ENCODE results near the gene CCDC90B.
"Not testable (repeated sequence)": the region's sequence is repeated elsewhere in the genome, so short reads cannot be mapped to it uniquely, and the experiment has no call there.

Gene CCDC90B, protein sequence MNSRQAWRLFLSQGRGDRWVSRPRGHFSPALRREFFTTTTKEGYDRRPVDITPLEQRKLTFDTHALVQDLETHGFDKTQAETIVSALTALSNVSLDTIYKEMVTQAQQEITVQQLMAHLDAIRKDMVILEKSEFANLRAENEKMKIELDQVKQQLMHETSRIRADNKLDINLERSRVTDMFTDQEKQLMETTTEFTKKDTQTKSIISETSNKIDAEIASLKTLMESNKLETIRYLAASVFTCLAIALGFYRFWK

DNA sequence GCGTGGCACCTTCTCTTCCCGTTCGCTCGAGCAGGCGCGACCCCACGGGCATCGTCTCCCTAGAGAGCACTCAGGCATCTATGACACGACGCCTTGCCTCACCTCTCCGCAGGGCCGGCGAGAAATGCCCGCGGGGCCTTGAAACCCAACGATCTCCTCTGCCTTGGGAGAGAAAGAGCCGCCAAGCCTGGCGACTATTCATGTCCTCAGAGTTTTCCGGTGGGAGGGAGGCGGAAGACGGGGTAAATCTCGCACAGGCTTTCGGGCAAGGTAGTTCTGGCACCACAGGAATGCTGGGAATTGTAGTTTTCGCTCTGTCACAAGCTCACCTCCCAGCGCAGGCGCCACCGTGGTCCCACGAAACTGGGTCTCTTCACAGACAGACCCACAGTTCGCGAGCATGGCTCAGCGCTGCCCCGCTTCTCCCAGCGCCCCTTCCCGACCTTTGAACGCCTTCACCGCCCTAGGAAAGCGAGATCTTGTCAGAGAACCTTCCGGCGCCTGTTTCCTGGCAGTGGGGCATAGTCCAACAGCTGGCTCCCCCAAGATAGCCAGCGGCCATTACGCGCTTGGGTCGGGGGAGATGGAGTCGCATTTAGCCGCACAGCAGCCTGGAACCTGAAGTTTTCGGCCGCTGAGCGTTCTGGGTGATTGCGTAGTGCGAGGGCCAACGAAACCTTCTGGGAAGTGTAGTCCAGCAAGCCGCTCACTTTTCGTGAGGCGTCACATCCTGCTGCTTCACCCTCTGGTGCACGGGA, at the start of gene CCDC90B:
TSS of gene CCDC90B (minus strand) at position 597 of the 758 bp plus-strand sequence. CDS start at position 202, 395 bp downstream.
- DNase-seq (ENCODE audit: low read depth) = peak; percentile 97

DNA sequence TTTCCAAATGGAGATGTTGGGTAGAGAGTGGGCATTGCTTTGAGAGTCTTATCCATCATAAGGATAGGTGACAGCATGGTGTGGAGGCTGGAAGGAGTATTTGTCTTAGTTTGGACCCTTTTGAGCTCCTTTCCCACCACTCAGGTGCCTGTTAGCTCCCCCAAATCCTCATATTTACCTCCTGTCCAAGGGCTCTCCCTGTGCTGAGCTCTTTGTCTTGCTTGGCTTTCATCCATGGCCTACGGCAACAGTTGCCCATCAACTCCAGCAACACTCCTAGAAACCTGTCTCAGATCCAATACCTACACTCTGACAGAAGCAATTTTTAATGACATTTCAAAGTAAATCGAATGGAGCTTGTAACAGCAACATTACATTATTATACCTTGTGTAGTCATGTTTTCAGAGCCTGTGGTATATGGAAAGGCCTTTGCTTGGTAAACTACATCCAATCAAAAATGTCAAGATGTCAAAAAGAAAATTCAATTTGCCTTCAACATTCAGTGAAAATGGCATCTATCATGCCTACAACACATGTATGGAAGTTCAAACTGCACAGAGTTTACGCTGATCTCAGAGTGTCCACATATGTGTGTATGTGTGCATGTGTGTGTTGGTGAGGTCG, 49.4 kb upstream of the CCDC90B start:
- no peak for DNase-seq (ENCODE audit: low read depth)

DNA sequence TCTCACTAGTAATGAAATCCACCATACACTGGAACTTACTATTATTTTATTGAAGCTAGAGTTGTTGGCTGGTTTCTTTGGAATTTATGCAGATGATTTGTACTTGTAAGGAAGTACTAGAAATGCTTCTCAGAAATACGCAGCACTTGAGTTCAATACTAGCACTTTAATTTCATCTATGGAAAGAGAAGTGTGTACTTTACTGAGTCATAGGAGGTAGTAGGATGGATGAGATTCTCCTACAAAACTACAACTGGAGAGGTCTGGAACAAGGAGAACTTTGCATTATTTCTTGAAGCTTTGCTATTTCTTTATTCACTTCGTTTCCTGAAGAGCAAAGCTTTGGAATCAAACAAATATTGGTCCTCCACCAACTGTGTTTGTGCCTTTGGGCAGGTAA, 44.1 kb upstream of the CCDC90B start:
- DNase-seq (ENCODE audit: low read depth) = no peak

DNA sequence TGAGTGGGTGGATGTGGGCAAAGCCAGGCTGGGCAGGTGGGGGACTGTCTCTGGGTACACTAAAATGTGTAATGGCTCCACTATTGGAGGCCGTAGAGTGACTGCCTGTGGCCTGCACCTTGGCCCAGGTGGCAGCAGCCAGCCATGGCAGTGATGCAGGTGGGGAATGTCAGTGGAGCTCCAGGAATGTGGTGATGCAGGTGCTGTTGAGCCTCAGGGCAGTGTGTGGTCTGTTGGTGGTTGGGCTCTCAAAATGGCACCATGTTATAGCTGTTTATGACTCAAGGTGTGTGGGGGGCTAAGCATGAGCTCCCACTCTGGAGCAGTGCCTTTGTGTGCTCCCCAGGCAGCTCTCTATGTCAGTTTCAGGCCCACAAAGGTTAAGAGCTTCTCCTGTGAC, 40.2 kb upstream of the CCDC90B start:
- DNase-seq (ENCODE audit: low read depth) = no peak

DNA sequence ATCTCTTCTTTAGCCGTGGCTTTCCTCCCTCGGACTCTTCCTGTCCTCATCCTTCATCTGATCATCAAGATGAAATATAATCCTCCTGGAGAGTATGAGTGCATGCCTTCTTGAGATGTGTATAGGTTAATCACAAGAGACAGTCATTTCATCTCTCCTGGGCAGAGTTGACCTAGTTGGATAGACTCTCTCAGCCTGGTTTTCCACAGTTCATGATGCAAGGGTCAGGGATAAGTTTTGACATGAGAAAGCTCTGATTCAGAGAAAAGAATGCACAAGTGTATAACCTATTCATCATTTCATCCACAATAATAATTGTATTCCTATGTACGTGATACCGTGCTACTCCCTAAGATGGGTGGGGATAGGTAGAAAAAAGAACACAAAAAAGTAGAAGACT, 33.2 kb upstream of the CCDC90B start:
- DNase-seq (ENCODE audit: low read depth) = no peak

DNA sequence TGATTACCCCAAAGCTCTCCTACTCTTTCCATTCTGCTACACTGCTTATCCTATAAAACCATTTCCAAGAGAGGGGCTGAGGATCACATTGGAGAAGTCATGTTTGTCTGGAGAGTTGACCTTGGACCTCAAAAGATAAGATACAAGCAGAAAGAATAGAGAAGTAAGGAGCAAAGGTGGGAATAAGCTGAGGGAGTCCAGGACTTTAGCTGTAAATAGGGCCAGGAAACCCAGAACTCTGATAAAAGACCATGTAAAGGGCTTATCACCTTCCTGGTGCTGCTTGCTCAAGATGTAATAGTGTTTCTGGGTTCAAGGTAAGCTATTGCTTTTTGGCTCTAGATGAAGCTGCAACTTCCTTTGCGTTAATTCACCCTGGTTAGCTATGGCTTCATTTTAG, 32.8 kb upstream of the CCDC90B start:
- DNase-seq (ENCODE audit: low read depth) = no peak

DNA sequence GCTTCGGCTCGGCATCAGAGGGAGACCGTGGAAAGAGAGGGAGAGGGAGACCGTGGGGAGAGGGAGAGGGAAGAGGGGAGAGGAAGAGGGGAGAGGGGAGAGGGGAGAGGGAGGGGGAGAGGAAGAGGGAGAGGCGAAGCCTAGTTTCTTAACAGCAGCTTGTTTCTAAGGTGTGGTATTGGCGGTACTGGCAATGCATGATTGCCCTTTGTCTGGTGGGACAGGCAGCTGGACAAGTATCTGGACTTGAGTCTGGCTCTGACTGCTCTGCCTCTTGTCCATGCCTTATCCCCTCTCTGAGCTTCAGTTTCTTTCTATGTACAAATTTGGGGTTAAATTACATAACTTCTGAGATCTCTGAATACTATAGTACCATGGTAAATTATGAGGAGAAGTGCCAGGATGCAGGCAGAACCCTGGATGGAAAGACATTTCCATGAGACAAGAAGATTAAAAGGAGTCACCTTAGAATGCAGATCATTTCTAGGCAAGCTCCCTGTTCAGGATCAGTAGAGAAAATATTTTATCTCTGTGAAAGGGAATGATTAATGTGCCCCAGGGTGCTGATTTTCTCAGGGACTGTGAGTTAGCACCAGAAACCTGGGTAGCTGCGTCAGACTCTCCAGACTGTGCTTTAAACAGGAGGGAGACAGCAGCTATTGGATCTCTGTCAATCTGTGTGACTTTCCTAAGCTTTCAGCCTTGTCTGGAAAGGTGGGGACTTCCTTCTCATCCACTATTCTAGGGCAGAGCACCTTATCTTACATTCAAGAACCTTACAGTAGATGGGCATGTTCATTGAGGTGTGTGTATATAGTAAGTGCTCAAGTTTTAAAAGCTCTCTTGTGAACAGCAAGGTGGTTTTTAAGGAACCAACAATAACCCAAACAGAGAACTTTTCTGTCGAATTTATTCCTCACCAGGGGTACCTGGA, 31.9 kb upstream of the CCDC90B start:
- DNase-seq (ENCODE audit: low read depth) = no peak

DNA sequence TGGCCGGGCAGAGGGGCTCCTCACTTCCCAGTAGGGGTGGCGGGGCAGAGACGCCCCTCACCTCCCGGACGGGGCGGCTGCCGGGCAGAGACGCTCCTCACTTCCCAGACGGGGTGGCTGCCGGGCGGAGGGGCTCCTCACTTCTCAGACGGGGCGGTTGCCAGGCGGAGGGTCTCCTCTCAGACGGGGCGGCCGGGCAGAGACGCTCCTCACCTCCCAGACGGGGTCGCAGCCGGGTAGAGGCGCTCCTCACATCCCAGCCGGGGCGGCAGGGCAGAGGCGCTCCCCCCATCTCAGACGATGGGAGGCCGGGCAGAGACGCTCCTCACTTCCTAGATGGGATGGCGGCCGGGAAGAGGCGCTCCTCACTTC, 30.7 kb upstream of the CCDC90B start:
- not testable (repeated sequence) for DNase-seq (ENCODE audit: low read depth)

DNA sequence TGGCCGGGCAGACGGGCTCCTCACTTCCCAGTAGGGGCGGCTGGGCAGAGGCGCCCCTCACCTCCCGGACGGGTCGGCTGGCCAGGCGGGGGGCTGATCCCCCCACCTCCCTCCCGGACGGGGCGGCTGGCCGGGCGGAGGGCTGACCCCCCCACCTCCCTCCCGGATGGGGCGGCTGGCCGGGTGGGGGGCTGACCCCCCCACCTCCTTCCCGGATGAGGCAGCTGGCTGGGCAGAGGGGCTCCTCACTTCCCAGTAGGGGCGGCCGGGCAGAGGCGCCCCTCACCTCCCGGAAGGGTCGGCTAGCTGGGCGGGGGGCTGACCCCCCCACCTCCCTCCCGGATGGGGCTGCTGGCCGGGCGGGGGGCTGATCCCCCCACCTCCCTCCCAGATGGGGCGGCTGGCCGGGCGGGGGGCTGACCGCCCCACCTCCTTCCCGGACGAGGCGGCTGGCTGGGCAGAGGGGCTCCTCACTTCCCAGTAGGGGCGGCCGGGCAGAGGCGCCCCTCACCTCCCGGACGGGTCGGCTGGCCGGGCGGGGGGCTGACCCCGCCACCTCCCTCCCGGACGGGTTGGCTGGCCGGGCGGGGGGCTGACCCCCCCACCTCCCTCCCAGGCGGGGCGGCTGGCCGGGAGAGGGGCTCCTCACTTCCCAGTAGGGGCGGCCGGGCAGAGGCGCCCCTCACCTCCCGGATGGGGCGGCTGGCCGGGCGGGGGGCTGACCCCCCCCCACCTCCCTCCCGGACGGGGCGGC, 30.2 kb upstream of the CCDC90B start:
- DNase-seq (ENCODE audit: low read depth) = not testable (repeated sequence)

DNA sequence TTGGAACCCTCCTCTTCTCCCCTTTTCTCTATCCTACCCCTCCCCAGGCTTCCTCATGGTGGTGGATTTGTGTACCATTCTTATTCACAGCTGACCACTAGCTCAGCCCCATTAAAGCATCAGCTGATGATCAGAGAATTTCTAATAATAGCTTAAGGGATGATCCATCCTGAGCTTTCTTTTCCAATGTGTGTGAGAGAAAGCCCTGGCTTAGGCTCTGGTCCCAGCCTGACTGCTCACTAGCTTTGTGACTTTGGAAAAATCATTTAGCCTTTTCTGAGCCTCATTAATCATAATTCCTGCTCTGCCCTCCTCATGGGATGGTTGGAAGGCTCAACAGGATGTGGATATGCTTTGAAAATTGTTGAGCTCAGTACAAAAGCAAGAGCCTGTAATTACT, 26.3 kb upstream of the CCDC90B start:
- no peak for DNase-seq (ENCODE audit: low read depth)

DNA sequence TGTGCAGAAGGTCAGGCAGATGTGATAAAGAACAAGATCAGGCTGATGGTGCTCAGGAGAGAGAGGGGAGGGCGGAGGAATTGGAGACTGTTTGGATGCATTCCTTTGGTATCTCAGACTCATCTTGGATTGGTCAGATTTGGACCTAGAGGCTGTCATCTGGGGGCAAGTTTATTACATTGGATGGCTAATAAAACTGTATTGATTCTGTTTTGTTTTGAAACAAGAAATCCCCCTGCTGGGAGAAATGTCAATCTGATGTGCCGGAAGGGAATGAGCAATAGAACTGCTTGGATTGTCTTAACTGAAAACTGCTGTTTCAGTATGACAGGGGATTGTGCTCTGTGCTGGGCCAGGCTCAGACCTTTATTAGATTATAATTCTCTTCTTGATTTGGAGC, 25.5 kb upstream of the CCDC90B start:
- no peak for DNase-seq (ENCODE audit: low read depth)

DNA sequence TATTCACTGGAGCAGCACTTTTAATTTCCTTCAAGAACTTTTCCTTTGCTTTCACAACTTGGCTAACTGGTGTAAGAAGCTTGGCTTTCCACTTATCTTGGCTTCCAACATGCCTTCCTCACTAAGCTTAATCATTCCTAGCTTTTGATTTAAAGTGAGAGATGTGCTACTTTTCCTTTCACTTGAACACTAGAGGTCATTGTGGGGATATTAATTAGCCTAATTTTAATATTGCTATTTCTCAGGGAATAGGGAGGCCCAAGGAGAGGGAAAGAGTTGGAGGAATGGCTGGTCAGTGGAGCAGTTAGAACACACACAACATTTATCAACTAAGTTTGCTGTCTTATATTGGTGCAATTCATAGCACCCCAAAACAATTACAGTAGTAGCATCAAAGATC, 24.6 kb upstream of the CCDC90B start:
- no peak for DNase-seq (ENCODE audit: low read depth)

DNA sequence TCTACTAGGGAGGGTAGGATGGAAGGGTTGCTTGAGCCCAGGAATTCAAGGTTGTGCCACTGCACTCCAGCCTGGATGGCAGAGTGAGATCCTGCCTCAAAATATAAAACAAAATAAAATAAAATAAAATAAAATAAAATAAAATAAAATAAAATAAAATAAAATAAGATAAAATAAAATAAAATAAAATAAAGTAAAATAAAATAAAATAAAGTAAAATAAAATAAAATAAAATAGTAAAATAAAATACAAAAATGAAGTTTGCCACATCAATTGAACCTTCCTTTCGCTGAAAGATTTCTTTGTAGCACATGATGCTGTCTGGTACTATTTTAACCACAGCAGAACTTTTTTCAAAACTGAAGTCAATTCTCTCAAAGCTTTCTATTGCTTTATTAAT, 22.4 kb upstream of the CCDC90B start:
- not testable (repeated sequence) for DNase-seq (ENCODE audit: low read depth)

DNA sequence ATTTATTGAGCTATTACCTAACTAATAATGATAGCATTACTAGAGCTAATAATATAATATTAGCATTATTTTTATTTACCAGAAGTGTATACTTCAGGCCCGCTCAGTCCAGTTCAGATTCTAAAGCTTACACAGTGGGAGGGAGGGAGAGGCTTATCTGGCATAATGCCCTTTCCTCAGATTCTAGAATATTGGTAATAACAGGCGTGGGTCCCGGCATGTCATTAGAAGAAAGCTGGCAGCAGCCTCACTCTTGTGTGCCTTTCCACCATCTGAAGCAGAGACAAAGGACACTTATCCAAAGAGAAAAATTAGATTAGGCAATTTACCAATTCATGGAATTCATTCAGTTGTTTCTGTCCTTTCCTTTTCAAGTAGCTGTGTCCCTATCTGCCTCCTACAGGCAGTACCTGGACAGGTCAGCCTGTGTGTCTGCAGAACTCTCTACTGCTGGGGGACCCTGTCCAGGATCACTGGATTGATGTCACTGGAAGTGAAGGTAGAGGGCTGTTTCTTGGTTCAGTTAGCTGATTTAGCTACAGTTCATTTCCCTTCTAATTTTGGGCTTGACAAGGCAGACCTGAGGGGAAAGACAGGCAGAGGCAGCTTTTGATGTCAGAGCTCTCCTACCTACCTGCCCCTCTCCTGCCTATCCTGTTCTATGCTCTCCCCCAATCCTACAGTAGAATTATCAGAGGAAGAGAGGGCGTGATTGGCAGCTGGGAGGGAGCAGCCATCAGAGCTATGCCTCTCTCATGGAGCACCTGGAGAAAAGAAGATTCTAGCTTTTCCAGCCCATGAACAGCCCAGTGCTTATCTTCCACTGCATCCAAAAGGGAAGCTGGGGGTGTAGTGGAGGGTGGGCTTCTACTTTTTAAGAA, 20.3 kb upstream of the CCDC90B start:
- DNase-seq (ENCODE audit: low read depth) = no peak

DNA sequence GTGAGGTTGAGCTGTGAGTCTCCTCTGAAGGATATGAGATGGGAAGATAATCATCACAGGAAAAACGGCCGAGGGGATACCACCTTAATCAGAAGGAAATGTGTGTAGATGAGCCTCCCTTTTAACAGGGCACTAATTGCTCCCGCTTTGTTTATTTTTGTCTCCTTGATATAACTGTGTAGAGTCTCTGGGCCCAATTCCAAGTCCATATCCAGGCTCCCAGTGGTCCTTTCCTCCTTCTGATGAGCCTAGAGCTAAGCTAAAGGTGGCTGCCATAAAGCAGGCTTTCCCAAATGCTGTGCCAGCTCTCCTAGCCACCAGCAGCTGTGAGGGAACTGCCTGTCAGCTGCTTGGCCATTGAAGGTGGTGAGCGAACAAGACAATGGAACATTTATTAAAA, 17.1 kb upstream of the CCDC90B start:
- DNase-seq (ENCODE audit: low read depth) = no peak

DNA sequence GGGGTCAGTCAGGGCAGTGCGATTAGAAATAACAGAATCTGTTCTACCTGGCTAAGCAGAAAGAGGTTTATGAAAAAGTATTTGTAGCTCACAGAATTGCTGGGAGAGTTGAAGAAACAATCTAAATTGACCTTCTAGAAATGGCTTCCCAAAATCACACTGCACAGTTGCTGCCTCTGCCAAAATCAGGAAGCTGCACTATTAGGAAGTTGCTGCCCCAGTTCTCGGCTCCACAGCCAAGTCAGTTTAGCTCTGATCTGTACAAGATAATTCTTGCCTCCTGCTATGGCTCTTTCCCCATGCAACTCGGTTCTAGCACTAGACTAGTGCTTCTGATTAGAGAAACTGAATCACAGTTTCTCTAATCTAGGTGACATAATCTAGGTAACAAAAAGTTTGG, 16.0 kb upstream of the CCDC90B start:
- DNase-seq (ENCODE audit: low read depth) = no peak

DNA sequence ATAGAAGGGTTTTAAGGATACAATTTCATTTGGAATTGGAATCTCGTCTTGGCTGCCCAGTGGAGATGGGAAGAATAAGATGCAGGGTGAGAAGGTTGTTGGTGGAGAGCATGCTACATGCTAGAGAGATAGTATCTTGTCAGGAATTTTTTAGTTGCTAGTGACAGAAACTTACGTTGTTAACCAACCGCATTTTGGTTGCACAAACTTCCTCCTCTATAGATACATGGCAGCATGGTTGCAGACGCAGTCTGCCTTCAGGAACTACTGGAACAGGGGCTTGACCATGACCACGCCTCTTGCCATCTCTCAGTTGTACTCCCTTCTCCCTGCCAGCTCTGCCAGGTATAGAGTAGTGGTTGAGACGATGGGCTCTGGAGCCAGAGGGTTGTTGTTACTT, 13.5 kb upstream of the CCDC90B start:
- no peak for DNase-seq (ENCODE audit: low read depth)

DNA sequence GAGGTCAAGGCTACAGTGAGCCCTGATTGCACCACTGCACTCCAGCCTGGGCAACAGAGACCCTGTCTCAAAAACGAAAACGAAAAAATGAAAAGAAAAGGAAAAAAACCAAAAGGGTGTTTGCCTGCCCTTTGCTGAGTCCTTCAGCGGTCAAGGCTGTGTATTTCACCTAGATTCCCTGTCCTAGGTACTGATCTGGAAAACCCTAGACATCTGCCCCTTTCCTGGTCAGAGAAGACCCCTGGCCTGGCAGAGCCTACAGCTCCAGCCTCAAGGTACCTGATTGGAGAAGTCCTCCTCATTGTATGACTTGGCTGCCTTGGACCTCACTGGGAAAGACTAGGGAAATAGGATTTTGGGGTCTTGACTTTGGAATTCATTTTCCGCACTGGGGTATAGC, 8.0 kb upstream of the CCDC90B start:
- no peak for DNase-seq (ENCODE audit: low read depth)

DNA sequence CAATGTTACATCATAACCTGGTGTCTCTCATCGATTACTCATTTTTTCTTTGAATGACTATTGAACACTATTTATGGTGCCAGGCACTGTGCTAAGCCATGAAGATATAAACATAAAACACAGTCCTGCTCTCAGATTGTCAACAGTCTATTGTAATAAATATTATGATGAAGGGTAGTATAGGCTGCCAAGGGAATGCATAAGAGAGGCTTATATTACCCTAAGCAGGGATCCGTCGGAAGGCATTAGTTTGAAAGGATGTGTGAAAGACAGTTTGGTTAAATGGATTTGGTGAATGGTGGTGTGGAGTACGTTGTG, 7.2 kb upstream of the CCDC90B start:
- DNase-seq (ENCODE audit: low read depth) = no peak

DNA sequence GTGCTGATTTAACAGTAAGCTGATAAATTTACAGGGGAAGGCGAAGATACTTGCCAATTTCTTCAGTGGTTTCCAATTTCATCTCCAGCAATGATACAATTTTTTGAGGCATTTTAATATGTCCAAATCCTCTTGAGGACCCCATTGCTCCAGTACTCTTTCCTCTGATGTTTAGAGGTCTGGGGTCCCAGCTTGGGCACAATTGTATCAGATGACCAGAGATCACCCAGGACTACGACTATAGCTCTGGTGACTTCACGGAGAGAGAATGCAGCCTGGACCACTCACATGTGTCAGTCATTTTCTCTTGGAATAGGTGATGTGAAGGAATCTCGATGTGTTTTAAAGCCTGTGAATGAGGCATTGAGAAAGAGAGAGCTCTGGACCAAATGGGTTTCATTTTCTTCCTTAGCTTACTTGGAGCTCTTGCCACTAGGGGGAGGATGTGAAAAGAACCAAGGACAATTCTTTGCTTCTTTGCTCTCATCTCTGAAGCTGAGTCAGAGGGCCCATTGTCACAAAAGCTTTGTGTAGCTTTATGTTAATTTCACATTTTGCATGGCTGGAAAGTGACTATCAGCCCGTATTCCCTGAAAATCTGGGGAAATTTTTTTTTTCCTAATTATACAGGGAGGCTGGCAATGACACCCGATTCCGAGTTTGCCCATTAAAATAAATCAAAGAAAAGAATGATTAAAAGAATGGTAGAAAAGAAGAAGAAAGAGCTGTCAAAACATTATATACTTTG, 6.7 kb upstream of the CCDC90B start:
- peak; percentile 81 for DNase-seq (ENCODE audit: low read depth)

All from ELR (cell line).